Activated CD8-positive, alpha-beta T cell treated with anti-CD3 and anti-CD28 coated beads, Interleukin-2, amount 10 ng/mL, durations not matched to agents 7 days and 5 days (primary cell): ENCODE results near the gene EXOC4. TPM values are rescaled to one million over a fixed set of nuclear protein-coding genes. Genes with fewer than 3 reads are reported as not detected.

Experiments
- ATAC-seq: fragments of 150-1000 bp; cut with Tn5 transposase; one replicate; pipeline ENCODE4 v1.10.0; 2021; ENCODE audit warnings: moderate library complexity
- CTCF ChIA-PET: fragments of 350-600 bp; sonication (Branson Sonifier 250); formaldehyde crosslinking; loops from one replicate; lab custom pipeline; 2021; ENCODE audit warnings: antibody characterized with exemption; lab: Charles Lee
- POLR2A ChIA-PET: fragments of 350-600 bp; sonication (Branson Sonifier 250); formaldehyde crosslinking; loops from one replicate; lab custom pipeline; 2021; ENCODE audit warnings: antibody characterized with exemption; lab: Charles Lee
- DNase-seq: peaks from one replicate; pipeline ENCODE4 v3.0.0-alpha.2; 2020
- H3K27ac Mint-ChIP-seq: one replicate; pipeline ENCODE4 v1.8.0; 2021; ENCODE audit warnings: mild to moderate bottlenecking, mixed read lengths
- H3K27me3 Mint-ChIP-seq: one replicate; pipeline ENCODE4 v1.8.0; 2021; ENCODE audit warnings: low read depth, mixed read lengths
- H3K36me3 Mint-ChIP-seq: one replicate; pipeline ENCODE4 v1.8.0; 2021; ENCODE audit warnings: low read depth, mixed read lengths
- H3K4me1 Mint-ChIP-seq: one replicate; pipeline ENCODE4 v1.8.0; 2021; ENCODE audit warnings: low read depth, mixed read lengths
- H3K4me3 Mint-ChIP-seq: one replicate; pipeline ENCODE4 v1.8.0; 2021; ENCODE audit warnings: mild to moderate bottlenecking, mixed read lengths
- H3K9me3 Mint-ChIP-seq: one replicate; pipeline ENCODE4 v1.8.0; 2022; ENCODE audit warnings: mixed read lengths; ENCODE audit not compliant: insufficient read depth
- total RNA-seq, 2 experiments: library from RNA; stranded (reverse); gene quantifications; one replicate each; pipeline ENCODE4 v1.2.3, GENCODE V29; 2021

EXOC4 gene
- total RNA-seq, 2 experiments from 2014 or later = 68.2 to 75.1 TPM

GRCh38 chr7:133744451-133744850 is 491.6 kb downstream of the EXOC4 start:
- Mint-ChIP-seq H3K27me3 (no peaks in the 10 kb centered on the region), H3K36me3 (no peaks in the 10 kb centered on the region), H3K9me3 (no peaks in the 10 kb centered on the region), H3K4me1 (no peaks in the 10 kb centered on the region), H3K4me3 (no peak overlapping the region), H3K27ac (no peak overlapping the region)
- POLR2A ChIA-PET = no interaction called here
- no peak for ATAC-seq
- CTCF ChIA-PET = no interaction called here
- DNase-seq = no peak

GRCh38 chr7:133746305-133746704 is 493.4 kb downstream of the EXOC4 start:
- ATAC-seq (no peak), DNase-seq (no peak)
- no peaks in the 10 kb centered on the region for H3K36me3 Mint-ChIP-seq
- H3K9me3 Mint-ChIP-seq = no peaks in the 10 kb centered on the region
- ChIA-PET POLR2A (no interaction called here), CTCF (no interaction called here)
- no peak overlapping the region for H3K27ac Mint-ChIP-seq
- no peaks in the 10 kb centered on the region for H3K27me3 Mint-ChIP-seq
- no peaks in the 10 kb centered on the region for H3K4me1 Mint-ChIP-seq
- H3K4me3 Mint-ChIP-seq = no peak overlapping the region

- no peaks in the 10 kb centered on the region for H3K36me3 Mint-ChIP-seq
- ATAC-seq = no peak
- ChIA-PET POLR2A (no interaction called here), CTCF (no interaction called here)
- no peak overlapping the region for H3K27ac Mint-ChIP-seq
- DNase-seq = no peak
- H3K4me3 Mint-ChIP-seq = no peak overlapping the region
- H3K27me3 Mint-ChIP-seq = no peaks in the 10 kb centered on the region
- H3K9me3 Mint-ChIP-seq = no peaks in the 10 kb centered on the region
- no peaks in the 10 kb centered on the region for H3K4me1 Mint-ChIP-seq
Observed at GRCh38 chr7:133746847-133747246, 494.0 kb downstream of the EXOC4 start.

GRCh38 chr7:133748443-133749407 is 495.8 kb downstream of the EXOC4 start:
- Mint-ChIP-seq H3K27ac (no peak overlapping the region), H3K9me3 (no peaks in the 10 kb centered on the region), H3K36me3 (no peaks in the 10 kb centered on the region), H3K4me3 (no peak overlapping the region), H3K4me1 (no peaks in the 10 kb centered on the region), H3K27me3 (no peaks in the 10 kb centered on the region)
- ATAC-seq = no peak
- no peak for DNase-seq
- ChIA-PET CTCF (no interaction called here), POLR2A (no interaction called here)

GRCh38 chr7:133750287-133750686 is 497.4 kb downstream of the EXOC4 start:
- POLR2A ChIA-PET = no interaction called here
- Mint-ChIP-seq H3K9me3 (no peaks in the 10 kb centered on the region), H3K4me1 (no peaks in the 10 kb centered on the region), H3K36me3 (no peaks in the 10 kb centered on the region), H3K4me3 (no peak overlapping the region), H3K27ac (no peak overlapping the region), H3K27me3 (no peaks in the 10 kb centered on the region)
- CTCF ChIA-PET = interaction anchor here (0.5 to 0.7 kb wide), 2 partner anchors 35 to 394 kb away, joined by 4 read pairs; no protein-coding TSS in a partner anchor
- DNase-seq = no peak
- no peak for ATAC-seq

- Mint-ChIP-seq H3K9me3 (no peaks in the 10 kb centered on the region), H3K36me3 (no peaks in the 10 kb centered on the region), H3K4me1 (no peaks in the 10 kb centered on the region), H3K27ac (no peak overlapping the region), H3K27me3 (no peaks in the 10 kb centered on the region), H3K4me3 (no peak overlapping the region)
- ATAC-seq = no peak
- POLR2A ChIA-PET = no interaction called here
- CTCF ChIA-PET = no interaction called here
- no peak for DNase-seq
Observed at GRCh38 chr7:133751079-133751478, 498.2 kb downstream of the EXOC4 start.

GRCh38 chr7:133753513-133753912 is 500.6 kb downstream of the EXOC4 start:
- POLR2A ChIA-PET = no interaction called here
- ATAC-seq (no peak), DNase-seq (no peak)
- no peak overlapping the region for H3K27ac Mint-ChIP-seq
- H3K4me1 Mint-ChIP-seq = no peaks in the 10 kb centered on the region
- no peaks in the 10 kb centered on the region for H3K27me3 Mint-ChIP-seq
- no peaks in the 10 kb centered on the region for H3K36me3 Mint-ChIP-seq
- H3K4me3 Mint-ChIP-seq = no peak overlapping the region
- CTCF ChIA-PET = interaction anchor here (0.7 to 1.4 kb wide), 2 partner anchors 11 to 12 kb away, joined by 3 read pairs; no protein-coding TSS in a partner anchor
- H3K9me3 Mint-ChIP-seq = no peaks in the 10 kb centered on the region

- Mint-ChIP-seq H3K4me1 (no peaks in the 10 kb centered on the region), H3K27me3 (no peaks in the 10 kb centered on the region), H3K4me3 (no peak overlapping the region), H3K27ac (no peak overlapping the region), H3K36me3 (no peaks in the 10 kb centered on the region), H3K9me3 (no peaks in the 10 kb centered on the region)
- CTCF ChIA-PET = no interaction called here
- POLR2A ChIA-PET = interaction anchor here (0.7 kb wide), 1 partner anchor 16 kb away, joined by 3 read pairs; no protein-coding TSS in a partner anchor
- ATAC-seq = no peak
- DNase-seq = no peak
Observed at GRCh38 chr7:133754708-133755107, 501.8 kb downstream of the EXOC4 start.

- ChIA-PET CTCF (no interaction called here), POLR2A (no interaction called here)
- Mint-ChIP-seq H3K36me3 (no peaks in the 10 kb centered on the region), H3K4me3 (no peak overlapping the region), H3K27me3 (no peaks in the 10 kb centered on the region), H3K4me1 (no peaks in the 10 kb centered on the region), H3K27ac (no peak overlapping the region), H3K9me3 (no peaks in the 10 kb centered on the region)
- ATAC-seq = no peak
- DNase-seq = no peak
Observed at GRCh38 chr7:133755901-133756300, 503.0 kb downstream of the EXOC4 start.

- Mint-ChIP-seq H3K4me1 (no peaks in the 10 kb centered on the region), H3K27ac (no peak overlapping the region), H3K27me3 (no peaks in the 10 kb centered on the region), H3K4me3 (no peak overlapping the region), H3K9me3 (no peaks in the 10 kb centered on the region), H3K36me3 (no peaks in the 10 kb centered on the region)
- ChIA-PET POLR2A (no interaction called here), CTCF (no interaction called here)
- DNase-seq = no peak
- ATAC-seq = no peak
Observed at GRCh38 chr7:133761443-133761842, 508.6 kb downstream of the EXOC4 start.

GRCh38 chr7:133763076-133763640 is 510.3 kb downstream of the EXOC4 start:
- no peaks in the 10 kb centered on the region for H3K9me3 Mint-ChIP-seq
- no peaks in the 10 kb centered on the region for H3K4me1 Mint-ChIP-seq
- H3K27ac Mint-ChIP-seq = no peak overlapping the region
- POLR2A ChIA-PET = no interaction called here
- H3K27me3 Mint-ChIP-seq = no peaks in the 10 kb centered on the region
- no peaks in the 10 kb centered on the region for H3K36me3 Mint-ChIP-seq
- CTCF ChIA-PET = no interaction called here
- no peak for DNase-seq
- ATAC-seq = no peak
- H3K4me3 Mint-ChIP-seq = no peak overlapping the region

- Mint-ChIP-seq H3K27ac (no peak overlapping the region), H3K9me3 (no peaks in the 10 kb centered on the region), H3K4me3 (no peak overlapping the region), H3K4me1 (no peaks in the 10 kb centered on the region), H3K36me3 (no peaks in the 10 kb centered on the region), H3K27me3 (no peaks in the 10 kb centered on the region)
- no peak for ATAC-seq
- DNase-seq = no peak
- CTCF ChIA-PET = no interaction called here
- POLR2A ChIA-PET = no interaction called here
Observed at GRCh38 chr7:133769668-133770067, 516.8 kb downstream of the EXOC4 start.
